SU-DHL-6 (cell line): Measurements from ENCODE around the gene ATP6AP2.

Source experiments
- CTCF ChIP-seq: fragments of 200-600 bp; sonication (generic); IDR thresholded peaks from one replicate; pipeline ENCODE4 v1.5.1; 2017; ENCODE audit warnings: antibody characterized with exemption, mild to moderate bottlenecking, low read length, moderate library complexity; ENCODE audit not compliant: insufficient read depth, poor library complexity, severe bottlenecking
- EZH2phosphoT487 ChIP-seq: fragments of 200-600 bp; sonication (generic), shearing (Covaris generic); conservative IDR thresholded peaks from 2 replicates; pipeline ENCODE4 v1.6.1; 2018; ENCODE audit warnings: mild to moderate bottlenecking, antibody characterized with exemption, low read length, moderate library complexity, mixed read lengths

GRCh38 chrX:40632199-40632598, 51.4 kb downstream of the ATP6AP2 start:
- TF ChIP-seq CTCF (no peak), EZH2phosphoT487 (no peak)
